GM23338 (cell line): ENCODE measurements around the gene USH2A. TPM values are rescaled to one million over a fixed set of nuclear protein-coding genes. Genes with fewer than 3 reads are reported as not detected.

Experiments
- ATAC-seq: fragments of 200-7000 bp; cut with Tn5 transposase; 3 replicates; pipeline ENCODE4 v1.9.1; 2020
- DNase-seq: peaks from one replicate; pipeline ENCODE4 v3.0.0-alpha.2; 2015; ENCODE audit warnings: low spot score
- H2AFZ ChIP-seq: fragments of 200-600 bp; sonication (generic); 2 replicates; pipeline ENCODE4 v1.8.0; 2016; ENCODE audit warnings: antibody characterized with exemption, mild to moderate bottlenecking, moderate library complexity
- H3F3A ChIP-seq: fragments of 200-600 bp; sonication (generic); replicated peaks from 2 replicates; pipeline ENCODE4 v1.8.0; 2017; ENCODE audit warnings: antibody characterized with exemption, mixed run types, low read depth
- H3K27ac ChIP-seq: fragments of 200-600 bp; sonication (generic); 2 replicates; pipeline ENCODE4 v1.6.1; 2016; ENCODE audit warnings: low read depth
- H3K27me3 ChIP-seq: fragments of 200-600 bp; sonication (generic); 2 replicates; pipeline ENCODE4 v1.8.0; 2016; ENCODE audit warnings: mild to moderate bottlenecking, mixed run types, moderate library complexity; ENCODE audit not compliant: insufficient read depth
- H3K36me3 ChIP-seq: fragments of 200-600 bp; sonication (generic); 2 replicates; pipeline ENCODE4 v1.8.0; 2016; ENCODE audit warnings: mild to moderate bottlenecking; ENCODE audit not compliant: insufficient read depth
- H3K4me1 ChIP-seq: fragments of 200-600 bp; sonication (generic); 2 replicates; pipeline ENCODE4 v1.8.0; 2016; ENCODE audit warnings: mild to moderate bottlenecking, moderate library complexity; ENCODE audit not compliant: insufficient read depth
- H3K4me2 ChIP-seq: fragments of 200-600 bp; sonication (generic); 2 replicates; pipeline ENCODE4 v1.7.1; 2017; ENCODE audit warnings: mixed run types
- H3K4me3 ChIP-seq: fragments of 200-600 bp; sonication (generic); 2 replicates; pipeline ENCODE4 v1.6.1; 2016; ENCODE audit warnings: mixed run types
- H3K79me2 ChIP-seq: fragments of 200-600 bp; sonication (generic); replicated peaks from 2 replicates; pipeline ENCODE4 v1.8.0; 2017; ENCODE audit warnings: mild to moderate bottlenecking; ENCODE audit not compliant: insufficient read depth
- H3K9me2 ChIP-seq: fragments of 200-600 bp; sonication (generic); 2 replicates; pipeline ENCODE4 v1.8.0; 2017; ENCODE audit not compliant: insufficient read depth
- H4K20me1 ChIP-seq: fragments of 200-600 bp; sonication (generic); replicated peaks from 2 replicates; pipeline ENCODE4 v1.8.0; 2017; ENCODE audit warnings: mild to moderate bottlenecking; ENCODE audit not compliant: insufficient read depth
- H3K27ac Mint-ChIP-seq: 2 replicates; pipeline ENCODE4 v1.8.0; 2020; ENCODE audit warnings: inconsistent platforms, mild to moderate bottlenecking, moderate library complexity, mixed read lengths
- H3K27me3 Mint-ChIP-seq: 3 replicates; pipeline ENCODE4 v1.8.0; 2022; ENCODE audit warnings: low read depth, mild to moderate bottlenecking, moderate library complexity, mixed read lengths, inconsistent platforms; ENCODE audit not compliant: insufficient read depth, poor library complexity
- H3K36me3 Mint-ChIP-seq: 3 replicates; pipeline ENCODE4 v1.8.0; 2021; ENCODE audit warnings: low read depth, mild to moderate bottlenecking, inconsistent platforms, moderate library complexity, mixed read lengths
- H3K4me1 Mint-ChIP-seq: 3 replicates; pipeline ENCODE4 v1.8.0; 2020; ENCODE audit warnings: mild to moderate bottlenecking, inconsistent platforms, mixed read lengths
- H3K4me3 Mint-ChIP-seq: 3 replicates; pipeline ENCODE4 v1.8.0; 2021; ENCODE audit warnings: moderate library complexity, mild to moderate bottlenecking, inconsistent platforms, mixed read lengths
- H3K9me3 Mint-ChIP-seq: 3 replicates; pipeline ENCODE4 v1.8.0; 2020; ENCODE audit warnings: moderate library complexity, mild to moderate bottlenecking, inconsistent platforms, mixed read lengths
- CREB1 ChIP-seq: fragments of 250-450 bp; sonication (Bioruptor Pico); IDR thresholded peaks from 2 replicates; pipeline ENCODE4 v1.5.0; 2020; ENCODE audit warnings: low read depth, mild to moderate bottlenecking, moderate library complexity
- EZH2 ChIP-seq: fragments of 200-600 bp; sonication (generic); IDR thresholded peaks from one replicate; pipeline ENCODE4 v1.8.0; 2017; ENCODE audit warnings: antibody characterized with exemption, mild to moderate bottlenecking, low read depth; ENCODE audit not compliant: unreplicated experiment
- JUNB ChIP-seq: IDR thresholded peaks from one replicate; pipeline ENCODE4 v1.6.1; 2016; ENCODE audit warnings: antibody characterized with exemption; ENCODE audit not compliant: unreplicated experiment
- POLR2AphosphoS5 ChIP-seq: IDR thresholded peaks from 2 replicates; pipeline ENCODE4 v1.6.1; 2016; ENCODE audit warnings: antibody characterized with exemption, low read depth
- STAT1 ChIP-seq: IDR thresholded peaks from one replicate; pipeline ENCODE4 v1.6.1; 2016; ENCODE audit warnings: antibody characterized with exemption; ENCODE audit not compliant: unreplicated experiment
- ZNF114 ChIP-seq: fragments of 250-450 bp; sonication (Bioruptor Pico); IDR thresholded peaks from 2 replicates; pipeline ENCODE4 v1.5.0; 2020; ENCODE audit warnings: mild to moderate bottlenecking, moderate library complexity
- polyA plus RNA-seq: library from polyadenylated mRNA; unstranded; fragments of >200 nt; fragmentation: Nextera tagmentation; extraction: Ambion mirVana; gene quantifications from 2 replicates; pipeline ENCODE4 v1.2.1, GENCODE V29; 2016
- total RNA-seq: library from RNA; depleted of rRNA; stranded (reverse); fragments of >200 nt; shearing (Covaris generic); gene quantifications from 2 replicates; pipeline ENCODE4 v1.2.3, GENCODE V29; 2014
- TF ChIP-seq, protein P1 (sequence below), 2 experiments: fragments of 200-600 bp in 1 of 2; sonication (generic) in 1 of 2; conservative IDR thresholded peaks; 2 replicates each; pipeline versions ENCODE4 v1.5.1 to v1.6.1; 2016 to 2017; ENCODE audit warnings: antibody characterized with exemption in 2 of 2, low read depth in 2 of 2, mild to moderate bottlenecking in 2 of 2, moderate library complexity in 1 of 2
- TF ChIP-seq, protein P2 (sequence below): IDR thresholded peaks from one replicate; pipeline ENCODE4 v1.6.1; 2018; ENCODE audit warnings: antibody characterized with exemption; ENCODE audit not compliant: unreplicated experiment
- TF ChIP-seq, protein P3 (sequence below): fragments of 250-450 bp; sonication (Bioruptor Pico); IDR thresholded peaks from 2 replicates; pipeline ENCODE4 v1.5.0; 2020; ENCODE audit warnings: mild to moderate bottlenecking, moderate library complexity
- TF ChIP-seq, protein P4 (sequence below): IDR thresholded peaks from 2 replicates; pipeline ENCODE4 v1.6.1; 2016; ENCODE audit warnings: antibody characterized with exemption

USH2A gene
- total and polyA plus RNA-seq, 2 experiments from 2014 or later: 0.03 TPM

DNA sequence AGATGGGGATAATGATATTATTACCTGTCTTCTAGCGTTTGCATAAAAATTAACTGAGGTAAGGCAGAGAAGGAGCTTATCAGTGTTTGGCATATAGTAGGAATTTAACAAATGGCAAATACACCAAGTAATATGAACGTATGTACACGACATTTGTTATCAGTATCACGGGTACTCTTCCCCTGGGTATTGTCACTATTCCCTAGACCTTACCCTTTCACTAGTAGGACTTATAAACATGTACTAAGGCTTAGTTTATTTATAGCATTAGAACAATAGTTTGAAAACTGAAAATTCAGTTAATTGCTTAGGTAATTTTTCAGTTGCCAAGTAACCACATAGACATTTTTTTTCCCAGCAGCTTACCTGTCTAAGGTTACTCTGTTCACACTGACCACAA, 669.1 kb downstream of the USH2A start:
- Histone ChIP-seq H3F3A (no peaks in the 10 kb centered on the region), H3K9me2 (no peaks in the 10 kb centered on the region), H3K4me3 (no peak overlapping the region), H3K27ac (no peak overlapping the region), H4K20me1 (no peaks in the 10 kb centered on the region), H3K4me2 (no peak overlapping the region), H3K4me1 (no peaks in the 10 kb centered on the region), H2AFZ (no peak overlapping the region), H3K27me3 (no peaks in the 10 kb centered on the region), H3K79me2 (no peaks in the 10 kb centered on the region), H3K36me3 (no peaks in the 10 kb centered on the region)
- DNase-seq (no peak), ATAC-seq (no peak)
- H3K9me3 Mint-ChIP-seq: no peaks in the 10 kb centered on the region
- H3K27me3 Mint-ChIP-seq: no peaks in the 10 kb centered on the region
- no peaks in the 10 kb centered on the region for H3K4me1 Mint-ChIP-seq
- H3K27ac Mint-ChIP-seq: no peak overlapping the region
- H3K36me3 Mint-ChIP-seq: no peaks in the 10 kb centered on the region
- TF ChIP-seq, protein P1, sequence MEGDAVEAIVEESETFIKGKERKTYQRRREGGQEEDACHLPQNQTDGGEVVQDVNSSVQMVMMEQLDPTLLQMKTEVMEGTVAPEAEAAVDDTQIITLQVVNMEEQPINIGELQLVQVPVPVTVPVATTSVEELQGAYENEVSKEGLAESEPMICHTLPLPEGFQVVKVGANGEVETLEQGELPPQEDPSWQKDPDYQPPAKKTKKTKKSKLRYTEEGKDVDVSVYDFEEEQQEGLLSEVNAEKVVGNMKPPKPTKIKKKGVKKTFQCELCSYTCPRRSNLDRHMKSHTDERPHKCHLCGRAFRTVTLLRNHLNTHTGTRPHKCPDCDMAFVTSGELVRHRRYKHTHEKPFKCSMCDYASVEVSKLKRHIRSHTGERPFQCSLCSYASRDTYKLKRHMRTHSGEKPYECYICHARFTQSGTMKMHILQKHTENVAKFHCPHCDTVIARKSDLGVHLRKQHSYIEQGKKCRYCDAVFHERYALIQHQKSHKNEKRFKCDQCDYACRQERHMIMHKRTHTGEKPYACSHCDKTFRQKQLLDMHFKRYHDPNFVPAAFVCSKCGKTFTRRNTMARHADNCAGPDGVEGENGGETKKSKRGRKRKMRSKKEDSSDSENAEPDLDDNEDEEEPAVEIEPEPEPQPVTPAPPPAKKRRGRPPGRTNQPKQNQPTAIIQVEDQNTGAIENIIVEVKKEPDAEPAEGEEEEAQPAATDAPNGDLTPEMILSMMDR (conservative IDR thresholded peaks at IDR 0.05; ENCODE audit: low read depth in 2 of 2): no peak
- TF ChIP-seq, protein P2, sequence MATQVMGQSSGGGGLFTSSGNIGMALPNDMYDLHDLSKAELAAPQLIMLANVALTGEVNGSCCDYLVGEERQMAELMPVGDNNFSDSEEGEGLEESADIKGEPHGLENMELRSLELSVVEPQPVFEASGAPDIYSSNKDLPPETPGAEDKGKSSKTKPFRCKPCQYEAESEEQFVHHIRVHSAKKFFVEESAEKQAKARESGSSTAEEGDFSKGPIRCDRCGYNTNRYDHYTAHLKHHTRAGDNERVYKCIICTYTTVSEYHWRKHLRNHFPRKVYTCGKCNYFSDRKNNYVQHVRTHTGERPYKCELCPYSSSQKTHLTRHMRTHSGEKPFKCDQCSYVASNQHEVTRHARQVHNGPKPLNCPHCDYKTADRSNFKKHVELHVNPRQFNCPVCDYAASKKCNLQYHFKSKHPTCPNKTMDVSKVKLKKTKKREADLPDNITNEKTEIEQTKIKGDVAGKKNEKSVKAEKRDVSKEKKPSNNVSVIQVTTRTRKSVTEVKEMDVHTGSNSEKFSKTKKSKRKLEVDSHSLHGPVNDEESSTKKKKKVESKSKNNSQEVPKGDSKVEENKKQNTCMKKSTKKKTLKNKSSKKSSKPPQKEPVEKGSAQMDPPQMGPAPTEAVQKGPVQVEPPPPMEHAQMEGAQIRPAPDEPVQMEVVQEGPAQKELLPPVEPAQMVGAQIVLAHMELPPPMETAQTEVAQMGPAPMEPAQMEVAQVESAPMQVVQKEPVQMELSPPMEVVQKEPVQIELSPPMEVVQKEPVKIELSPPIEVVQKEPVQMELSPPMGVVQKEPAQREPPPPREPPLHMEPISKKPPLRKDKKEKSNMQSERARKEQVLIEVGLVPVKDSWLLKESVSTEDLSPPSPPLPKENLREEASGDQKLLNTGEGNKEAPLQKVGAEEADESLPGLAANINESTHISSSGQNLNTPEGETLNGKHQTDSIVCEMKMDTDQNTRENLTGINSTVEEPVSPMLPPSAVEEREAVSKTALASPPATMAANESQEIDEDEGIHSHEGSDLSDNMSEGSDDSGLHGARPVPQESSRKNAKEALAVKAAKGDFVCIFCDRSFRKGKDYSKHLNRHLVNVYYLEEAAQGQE: no peak
- TF ChIP-seq, protein P3, sequence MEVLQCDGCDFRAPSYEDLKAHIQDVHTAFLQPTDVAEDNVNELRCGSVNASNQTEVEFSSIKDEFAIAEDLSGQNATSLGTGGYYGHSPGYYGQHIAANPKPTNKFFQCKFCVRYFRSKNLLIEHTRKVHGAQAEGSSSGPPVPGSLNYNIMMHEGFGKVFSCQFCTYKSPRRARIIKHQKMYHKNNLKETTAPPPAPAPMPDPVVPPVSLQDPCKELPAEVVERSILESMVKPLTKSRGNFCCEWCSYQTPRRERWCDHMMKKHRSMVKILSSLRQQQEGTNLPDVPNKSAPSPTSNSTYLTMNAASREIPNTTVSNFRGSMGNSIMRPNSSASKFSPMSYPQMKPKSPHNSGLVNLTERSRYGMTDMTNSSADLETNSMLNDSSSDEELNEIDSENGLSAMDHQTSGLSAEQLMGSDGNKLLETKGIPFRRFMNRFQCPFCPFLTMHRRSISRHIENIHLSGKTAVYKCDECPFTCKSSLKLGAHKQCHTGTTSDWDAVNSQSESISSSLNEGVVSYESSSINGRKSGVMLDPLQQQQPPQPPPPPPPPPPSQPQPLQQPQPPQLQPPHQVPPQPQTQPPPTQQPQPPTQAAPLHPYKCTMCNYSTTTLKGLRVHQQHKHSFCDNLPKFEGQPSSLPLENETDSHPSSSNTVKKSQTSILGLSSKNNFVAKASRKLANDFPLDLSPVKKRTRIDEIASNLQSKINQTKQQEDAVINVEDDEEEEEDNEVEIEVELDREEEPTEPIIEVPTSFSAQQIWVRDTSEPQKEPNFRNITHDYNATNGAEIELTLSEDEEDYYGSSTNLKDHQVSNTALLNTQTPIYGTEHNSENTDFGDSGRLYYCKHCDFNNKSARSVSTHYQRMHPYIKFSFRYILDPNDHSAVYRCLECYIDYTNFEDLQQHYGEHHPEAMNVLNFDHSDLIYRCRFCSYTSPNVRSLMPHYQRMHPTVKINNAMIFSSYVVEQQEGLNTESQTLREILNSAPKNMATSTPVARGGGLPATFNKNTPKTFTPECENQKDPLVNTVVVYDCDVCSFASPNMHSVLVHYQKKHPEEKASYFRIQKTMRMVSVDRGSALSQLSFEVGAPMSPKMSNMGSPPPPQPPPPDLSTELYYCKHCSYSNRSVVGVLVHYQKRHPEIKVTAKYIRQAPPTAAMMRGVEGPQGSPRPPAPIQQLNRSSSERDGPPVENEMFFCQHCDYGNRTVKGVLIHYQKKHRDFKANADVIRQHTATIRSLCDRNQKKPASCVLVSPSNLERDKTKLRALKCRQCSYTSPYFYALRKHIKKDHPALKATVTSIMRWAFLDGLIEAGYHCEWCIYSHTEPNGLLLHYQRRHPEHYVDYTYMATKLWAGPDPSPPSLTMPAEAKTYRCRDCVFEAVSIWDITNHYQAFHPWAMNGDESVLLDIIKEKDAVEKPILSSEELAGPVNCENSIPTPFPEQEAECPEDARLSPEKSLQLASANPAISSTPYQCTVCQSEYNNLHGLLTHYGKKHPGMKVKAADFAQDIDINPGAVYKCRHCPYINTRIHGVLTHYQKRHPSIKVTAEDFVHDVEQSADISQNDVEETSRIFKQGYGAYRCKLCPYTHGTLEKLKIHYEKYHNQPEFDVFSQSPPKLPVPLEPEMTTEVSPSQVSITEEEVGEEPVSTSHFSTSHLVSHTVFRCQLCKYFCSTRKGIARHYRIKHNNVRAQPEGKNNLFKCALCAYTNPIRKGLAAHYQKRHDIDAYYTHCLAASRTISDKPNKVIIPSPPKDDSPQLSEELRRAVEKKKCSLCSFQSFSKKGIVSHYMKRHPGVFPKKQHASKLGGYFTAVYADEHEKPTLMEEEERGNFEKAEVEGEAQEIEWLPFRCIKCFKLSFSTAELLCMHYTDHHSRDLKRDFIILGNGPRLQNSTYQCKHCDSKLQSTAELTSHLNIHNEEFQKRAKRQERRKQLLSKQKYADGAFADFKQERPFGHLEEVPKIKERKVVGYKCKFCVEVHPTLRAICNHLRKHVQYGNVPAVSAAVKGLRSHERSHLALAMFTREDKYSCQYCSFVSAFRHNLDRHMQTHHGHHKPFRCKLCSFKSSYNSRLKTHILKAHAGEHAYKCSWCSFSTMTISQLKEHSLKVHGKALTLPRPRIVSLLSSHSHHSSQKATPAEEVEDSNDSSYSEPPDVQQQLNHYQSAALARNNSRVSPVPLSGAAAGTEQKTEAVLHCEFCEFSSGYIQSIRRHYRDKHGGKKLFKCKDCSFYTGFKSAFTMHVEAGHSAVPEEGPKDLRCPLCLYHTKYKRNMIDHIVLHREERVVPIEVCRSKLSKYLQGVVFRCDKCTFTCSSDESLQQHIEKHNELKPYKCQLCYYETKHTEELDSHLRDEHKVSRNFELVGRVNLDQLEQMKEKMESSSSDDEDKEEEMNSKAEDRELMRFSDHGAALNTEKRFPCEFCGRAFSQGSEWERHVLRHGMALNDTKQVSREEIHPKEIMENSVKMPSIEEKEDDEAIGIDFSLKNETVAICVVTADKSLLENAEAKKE (CRISPR knock-in tag): no peak
- TF ChIP-seq EZH2: no peak
- no peak for TF ChIP-seq POLR2AphosphoS5
- TF ChIP-seq, protein P4, sequence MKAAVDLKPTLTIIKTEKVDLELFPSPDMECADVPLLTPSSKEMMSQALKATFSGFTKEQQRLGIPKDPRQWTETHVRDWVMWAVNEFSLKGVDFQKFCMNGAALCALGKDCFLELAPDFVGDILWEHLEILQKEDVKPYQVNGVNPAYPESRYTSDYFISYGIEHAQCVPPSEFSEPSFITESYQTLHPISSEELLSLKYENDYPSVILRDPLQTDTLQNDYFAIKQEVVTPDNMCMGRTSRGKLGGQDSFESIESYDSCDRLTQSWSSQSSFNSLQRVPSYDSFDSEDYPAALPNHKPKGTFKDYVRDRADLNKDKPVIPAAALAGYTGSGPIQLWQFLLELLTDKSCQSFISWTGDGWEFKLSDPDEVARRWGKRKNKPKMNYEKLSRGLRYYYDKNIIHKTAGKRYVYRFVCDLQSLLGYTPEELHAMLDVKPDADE: no peak
- no peak for TF ChIP-seq STAT1
- no peak for TF ChIP-seq CREB1 (CRISPR knock-in tag)
- TF ChIP-seq JUNB: no peak
- no peak for TF ChIP-seq ZNF114 (CRISPR knock-in tag)
- no peak overlapping the region for H3K4me3 Mint-ChIP-seq
